ENCODE results near the gene CSNK2A2.

DNA sequence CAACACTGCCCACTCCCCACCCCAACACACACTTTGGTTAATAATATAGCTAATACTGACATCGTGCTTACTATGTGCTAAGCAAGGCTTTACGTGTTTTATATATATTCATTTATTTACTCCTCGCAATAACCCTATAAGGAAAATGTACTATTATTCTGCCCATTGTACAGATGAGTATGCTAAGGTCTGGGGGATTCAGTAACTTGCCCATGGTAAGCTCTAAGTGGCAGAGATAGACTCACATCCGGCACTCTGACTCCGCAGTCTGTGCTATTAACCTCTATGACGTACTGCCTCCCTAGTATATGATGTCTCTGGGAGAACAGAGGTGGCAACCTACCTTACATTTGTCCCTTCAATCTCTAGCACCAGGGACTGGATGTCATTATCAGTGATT, 81.4 kb downstream of the CSNK2A2 start:
- TF ChIP-seq, protein P1, sequence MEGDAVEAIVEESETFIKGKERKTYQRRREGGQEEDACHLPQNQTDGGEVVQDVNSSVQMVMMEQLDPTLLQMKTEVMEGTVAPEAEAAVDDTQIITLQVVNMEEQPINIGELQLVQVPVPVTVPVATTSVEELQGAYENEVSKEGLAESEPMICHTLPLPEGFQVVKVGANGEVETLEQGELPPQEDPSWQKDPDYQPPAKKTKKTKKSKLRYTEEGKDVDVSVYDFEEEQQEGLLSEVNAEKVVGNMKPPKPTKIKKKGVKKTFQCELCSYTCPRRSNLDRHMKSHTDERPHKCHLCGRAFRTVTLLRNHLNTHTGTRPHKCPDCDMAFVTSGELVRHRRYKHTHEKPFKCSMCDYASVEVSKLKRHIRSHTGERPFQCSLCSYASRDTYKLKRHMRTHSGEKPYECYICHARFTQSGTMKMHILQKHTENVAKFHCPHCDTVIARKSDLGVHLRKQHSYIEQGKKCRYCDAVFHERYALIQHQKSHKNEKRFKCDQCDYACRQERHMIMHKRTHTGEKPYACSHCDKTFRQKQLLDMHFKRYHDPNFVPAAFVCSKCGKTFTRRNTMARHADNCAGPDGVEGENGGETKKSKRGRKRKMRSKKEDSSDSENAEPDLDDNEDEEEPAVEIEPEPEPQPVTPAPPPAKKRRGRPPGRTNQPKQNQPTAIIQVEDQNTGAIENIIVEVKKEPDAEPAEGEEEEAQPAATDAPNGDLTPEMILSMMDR (IDR thresholded peaks at IDR 0.05), result no peak
- no peak for TF ChIP-seq EZH2 (IDR thresholded peaks at IDR 0.05)
- no peak for TF ChIP-seq EZH2phosphoT487 (IDR thresholded peaks at IDR 0.05)
